Fibroblast of lung (primary cell): Measurements from ENCODE around the gene DPP6.

ENCODE experiments used
- EZH2 ChIP-seq: IDR thresholded peaks from 2 replicates; pipeline ENCODE4 v1.5.1; 2012; ENCODE audit warnings: low read length, control low read depth, mild to moderate bottlenecking; ENCODE audit errors: missing control alignments
- TF ChIP-seq, protein P1 (sequence below), 2 donors: IDR thresholded peaks in 1 of 2; conservative IDR thresholded peaks in 1 of 2; 1 replicate in 1 of 2; 2 replicates in 1 of 2; pipeline ENCODE4 v1.5.1; 2011 to 2012; ENCODE audit warnings: low read length in 2 of 2, control low read depth in 1 of 2, inconsistent platforms in 1 of 2, low read depth in 1 of 2, mild to moderate bottlenecking in 1 of 2

DNA sequence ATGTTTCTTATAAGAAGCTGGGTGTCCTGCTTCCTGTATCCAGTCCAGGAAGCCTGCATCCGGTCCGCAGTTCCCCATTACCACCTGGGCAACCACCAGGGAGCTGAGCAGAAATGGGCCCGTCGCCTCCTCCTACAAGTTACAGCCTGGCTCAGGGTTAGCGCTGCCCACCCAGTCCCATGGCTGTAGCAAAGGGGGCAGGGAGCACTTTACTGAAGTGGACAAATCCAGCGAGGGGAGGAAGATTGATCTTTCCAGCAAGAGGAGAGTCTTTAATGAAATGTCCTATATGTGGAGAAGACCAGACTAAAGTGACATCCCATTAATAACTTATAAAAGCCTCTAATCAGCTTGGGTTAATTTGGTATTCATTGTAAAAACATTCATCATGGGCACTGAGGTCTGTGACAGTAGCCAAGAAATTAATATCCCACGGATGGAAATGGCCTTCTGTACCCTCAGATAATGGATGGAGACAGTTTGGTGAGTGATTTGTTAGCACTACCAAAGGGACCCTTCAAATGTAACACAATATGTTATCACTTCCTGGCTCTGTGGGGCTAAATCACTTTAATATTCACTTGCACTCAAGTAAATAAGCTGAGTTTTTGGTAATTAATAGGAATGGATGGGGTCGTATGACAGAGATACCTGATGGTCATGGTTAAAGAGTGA, 627.3 kb downstream of the DPP6 start:
- TF ChIP-seq, protein P1, sequence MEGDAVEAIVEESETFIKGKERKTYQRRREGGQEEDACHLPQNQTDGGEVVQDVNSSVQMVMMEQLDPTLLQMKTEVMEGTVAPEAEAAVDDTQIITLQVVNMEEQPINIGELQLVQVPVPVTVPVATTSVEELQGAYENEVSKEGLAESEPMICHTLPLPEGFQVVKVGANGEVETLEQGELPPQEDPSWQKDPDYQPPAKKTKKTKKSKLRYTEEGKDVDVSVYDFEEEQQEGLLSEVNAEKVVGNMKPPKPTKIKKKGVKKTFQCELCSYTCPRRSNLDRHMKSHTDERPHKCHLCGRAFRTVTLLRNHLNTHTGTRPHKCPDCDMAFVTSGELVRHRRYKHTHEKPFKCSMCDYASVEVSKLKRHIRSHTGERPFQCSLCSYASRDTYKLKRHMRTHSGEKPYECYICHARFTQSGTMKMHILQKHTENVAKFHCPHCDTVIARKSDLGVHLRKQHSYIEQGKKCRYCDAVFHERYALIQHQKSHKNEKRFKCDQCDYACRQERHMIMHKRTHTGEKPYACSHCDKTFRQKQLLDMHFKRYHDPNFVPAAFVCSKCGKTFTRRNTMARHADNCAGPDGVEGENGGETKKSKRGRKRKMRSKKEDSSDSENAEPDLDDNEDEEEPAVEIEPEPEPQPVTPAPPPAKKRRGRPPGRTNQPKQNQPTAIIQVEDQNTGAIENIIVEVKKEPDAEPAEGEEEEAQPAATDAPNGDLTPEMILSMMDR (conservative IDR thresholded peaks at IDR 0.05 in 1 of 2, IDR thresholded peaks at IDR 0.05 in 1 of 2; ENCODE audit: low read depth in 1 of 2, low read length in 2 of 2) = no peak
- no peak for TF ChIP-seq EZH2
